Right lobe of liver (tissue), 4 donors: ENCODE results near the gene SLC10A1.

Source experiments
- CTCF ChIP-seq, 4 donors: fragments of 200-600 bp in 3 of 4; fragments of 450-650 bp in 1 of 4; IDR thresholded peaks; one replicate each; pipeline versions ENCODE4 v1.5.1 to v1.8.0; 2016 to 2022; ENCODE audit warnings: antibody characterized with exemption in 4 of 4, mild to moderate bottlenecking in 2 of 4
- POLR2A ChIP-seq: fragments of 450-650 bp; IDR thresholded peaks from one replicate; pipeline ENCODE4 v1.6.1; 2017; ENCODE audit warnings: antibody characterized with exemption, mild to moderate bottlenecking
- donor health status: DM: no; HTN: no; CAD: no.
- donor health status: DM: no; HTN: no; CAD: no.
- donor health status: DM: no; HTN: yes; CAD: no.

GRCh38 chr14:69845050-69845581 is 48.1 kb upstream of the SLC10A1 start:
- TF ChIP-seq CTCF (IDR thresholded peaks at IDR 0.05) = no peak
- TF ChIP-seq POLR2A = no peak
